Vagina (tissue), 2 donors: ENCODE results near the gene NCOA7. TPM values are rescaled to one million over a fixed set of nuclear protein-coding genes. Genes with fewer than 3 reads are reported as not detected.

Experiments
- DNase-seq, 2 donors: peaks; one replicate each; pipeline ENCODE4 v3.0.0-alpha.2; 2017; ENCODE audit errors: extremely low spot score in 2 of 2
- H3K27ac ChIP-seq: fragments of 200-600 bp; sonication (generic); one replicate; pipeline ENCODE4 v1.5.1; 2019
- H3K27me3 ChIP-seq: fragments of 200-600 bp; sonication (generic); one replicate; pipeline ENCODE4 v1.5.1; 2019
- H3K36me3 ChIP-seq, 2 donors: fragments of 200-600 bp; sonication (generic); one replicate each; pipeline ENCODE4 v1.5.1; 2017 to 2019
- H3K4me1 ChIP-seq: fragments of 200-600 bp; sonication (generic); one replicate; pipeline ENCODE4 v1.5.1; 2019
- H3K4me3 ChIP-seq, 2 donors: fragments of 200-600 bp; sonication (generic); 1 replicate in 1 of 2; 2 replicates in 1 of 2; pipeline ENCODE4 v1.5.1; 2016 to 2019
- H3K9me3 ChIP-seq: fragments of 200-600 bp; sonication (generic); one replicate; pipeline ENCODE4 v1.5.1; 2019
- CTCF ChIP-seq, 3 experiments: fragments of 450-650 bp in 2 of 3; fragments of 200-600 bp in 1 of 3; sonication (generic) in 1 of 3; IDR thresholded peaks; one replicate each; pipeline ENCODE4 v1.5.1; 2017 to 2019; ENCODE audit warnings: antibody characterized with exemption in 3 of 3, mild to moderate bottlenecking in 2 of 3, moderate library complexity in 2 of 3
- POLR2A ChIP-seq, 2 donors: fragments of 450-650 bp; IDR thresholded peaks; one replicate each; pipeline ENCODE4 v1.6.1; 2017; ENCODE audit warnings: antibody characterized with exemption in 2 of 2, mild to moderate bottlenecking in 2 of 2, moderate library complexity in 2 of 2
- POLR2AphosphoS5 ChIP-seq, 2 donors: sonication (generic); formaldehyde crosslinking; IDR thresholded peaks; one replicate each; pipeline ENCODE4 v1.9.0; 2017; ENCODE audit warnings: antibody characterized with exemption in 2 of 2, mild to moderate bottlenecking in 2 of 2, low read depth in 1 of 2; ENCODE audit not compliant: insufficient read depth in 1 of 2
- intact Hi-C: fragments of 100-400 bp; cut with DNase I; formaldehyde crosslinking; loops from one replicate; pipeline ENCODE4 v1.15.1; 2023
- total RNA-seq: library from RNA; depleted of rRNA; stranded (reverse); fragments of >200 nt; gene quantifications from one replicate; pipeline ENCODE4 v1.2.3, GENCODE V29; 2016

Gene NCOA7
- total RNA-seq, 1 donor from 2014 or later: 48.6 TPM

GRCh38 chr6:125748406-125749172, 42.2 kb upstream of the NCOA7 start:
- Histone ChIP-seq H3K36me3 (no peaks in the 10 kb centered on the region), H3K4me3 (peak overlapping the region; percentile 64 to 69), H3K27ac (peak overlapping the region; percentile 79), H3K4me1 (peaks cover 39% of the 10 kb centered on the region), H3K27me3 (no peaks in the 10 kb centered on the region), H3K9me3 (no peaks in the 10 kb centered on the region)
- no peak for TF ChIP-seq CTCF (IDR thresholded peaks at IDR 0.05)
- TF ChIP-seq POLR2AphosphoS5 (IDR thresholded peaks at IDR 0.05; ENCODE audit: insufficient read depth in 1 of 2, low read depth in 1 of 2): peak in 1 of 2 donors; percentile 15
- DNase-seq: no peak
- intact Hi-C loops: no loop called here

GRCh38 chr6:125749173-125749864, 41.4 kb upstream of the NCOA7 start, which contains the start of gene HEY2:
Gene HEY2 (plus strand): TSS chr6:125749632. CDS start chr6:125749777, 145 bp downstream.
- Histone ChIP-seq H3K9me3 (no peaks in the 10 kb centered on the region), H3K27me3 (no peaks in the 10 kb centered on the region), H3K4me1 (peaks cover 39% of the 10 kb centered on the region), H3K4me3 (peak within 1 kb of the TSS; percentile 64 to 69), H3K27ac (peak within 1 kb of the TSS; percentile 79), H3K36me3 (no peaks in the 10 kb centered on the region)
- peak in 1 of 2 donors; percentile 65 for TF ChIP-seq POLR2AphosphoS5 (IDR thresholded peaks at IDR 0.05; ENCODE audit: insufficient read depth in 1 of 2, low read depth in 1 of 2)
- no peak for TF ChIP-seq CTCF (IDR thresholded peaks at IDR 0.05)
- TF ChIP-seq POLR2A (IDR thresholded peaks at IDR 0.05): peak; percentile 14 to 33
- intact Hi-C loops: no loop called here
- DNase-seq: no peak

GRCh38 chr6:125749865-125750691, 40.7 kb upstream of the NCOA7 start:
- TF ChIP-seq POLR2A (IDR thresholded peaks at IDR 0.05) (no peak), POLR2AphosphoS5 (IDR thresholded peaks at IDR 0.05; ENCODE audit: insufficient read depth in 1 of 2, low read depth in 1 of 2) (peak in 1 of 2 donors; percentile 12)
- H3K4me1 ChIP-seq: peaks cover 39% of the 10 kb centered on the region
- no peaks in the 10 kb centered on the region for H3K36me3 ChIP-seq
- H3K4me3 ChIP-seq: peak overlapping the region; percentile 64 to 69
- no peak for DNase-seq
- H3K9me3 ChIP-seq: no peaks in the 10 kb centered on the region
- no peaks in the 10 kb centered on the region for H3K27me3 ChIP-seq
- intact Hi-C loops: no loop called here
- peak overlapping the region; percentile 79 for H3K27ac ChIP-seq

- TF ChIP-seq POLR2A (IDR thresholded peaks at IDR 0.05) (no peak), CTCF (IDR thresholded peaks at IDR 0.05) (no peak), POLR2AphosphoS5 (IDR thresholded peaks at IDR 0.05; ENCODE audit: insufficient read depth in 1 of 2, low read depth in 1 of 2) (no peak)
- Histone ChIP-seq H3K27ac (peak overlapping the region; percentile 79), H3K9me3 (no peaks in the 10 kb centered on the region), H3K4me1 (peaks cover 39% of the 10 kb centered on the region), H3K27me3 (no peaks in the 10 kb centered on the region), H3K4me3 (peak overlapping the region in 1 of 2 donors; percentile 64), H3K36me3 (no peaks in the 10 kb centered on the region)
- intact Hi-C loops: no loop called here
- DNase-seq: no peak
Measured at GRCh38 chr6:125750692-125751333, 39.9 kb upstream of the NCOA7 start.
